Measurements from ENCODE around the gene LNP1. TPM values are rescaled to one million over a fixed set of nuclear protein-coding genes. Genes with fewer than 3 reads are reported as not detected.

LNP1 gene
- total and polyA plus RNA-seq, 2 donors (not counting 3 experiments of a cell fraction or from before 2014, with no cell fraction given), result 0.80 TPM

GRCh38 chr3:100456745-100457144 is 55.4 kb downstream of the LNP1 start:
- dilution Hi-C loops (cut with MboI; ENCODE audit: extremely low pct_ligation_motif_present, low sequenced_read_pairs), result no loop called here
- Histone ChIP-seq H3K9me1 (replicated peaks; ENCODE audit: control insufficient read depth, extremely low read depth, insufficient read depth, low read length) (no peaks in the 10 kb centered on the region), H3K27ac (ENCODE audit: insufficient read depth, low read depth, low read length) (no peak overlapping the region), H3K36me3 (ENCODE audit: control insufficient read depth in 2 of 2, extremely low read depth in 1 of 2, insufficient read depth in 2 of 2, low read length in 2 of 2) (no peaks in the 10 kb centered on the region), H3K79me2 (ENCODE audit: control insufficient read depth, insufficient read depth, low read length) (no peaks in the 10 kb centered on the region), H3K9me3 (replicated peaks; ENCODE audit: control insufficient read depth, insufficient read depth, low read length) (no peaks in the 10 kb centered on the region), H3K4me2 (ENCODE audit: insufficient read depth, low read length) (no peak overlapping the region), H3K4me1 (ENCODE audit: control insufficient read depth, extremely low read depth, insufficient read depth, low read length) (no peaks in the 10 kb centered on the region), H3K27me3 (ENCODE audit: control insufficient read depth in 2 of 2, insufficient read depth in 2 of 2, low read length in 2 of 2) (peaks cover 0 to 2% of the 10 kb centered on the region in 2 experiments), H3K4me3 (replicated peaks in 1 of 3; ENCODE audit: insufficient read depth in 1 of 3, low read depth in 1 of 3, low read length in 3 of 3) (no peak overlapping the region), H4K20me1 (replicated peaks; ENCODE audit: control insufficient read depth, extremely low read depth, insufficient read depth, low read length) (no peaks in the 10 kb centered on the region), H2AFZ (ENCODE audit: low read depth, low read length) (no peak overlapping the region), H3K9ac (replicated peaks; ENCODE audit: extremely low read depth, insufficient read depth, low read length) (no peak overlapping the region)
- BruUV-seq (replicated peaks), result no TSS peak
- POLR2A ChIA-PET, result no interaction called here
- intact Hi-C loops (cut with micrococcal nuclease), result no loop called here
- DNase-seq (ENCODE audit: low read depth, low spot score) (no peak), FAIRE-seq (no peak)
- no peak for TF ChIP-seq MAX (IDR thresholded peaks at IDR 0.05; ENCODE audit: insufficient read depth, insufficient read length)
- TF ChIP-seq CTCF (IDR thresholded peaks at IDR 0.05; ENCODE audit: extremely low read depth in 1 of 2, insufficient read depth in 1 of 2, low read depth in 1 of 2, low read length in 2 of 2), result no peak
- TF ChIP-seq EZH2 (IDR thresholded peaks at IDR 0.05; ENCODE audit: borderline replicate concordance, low read depth, low read length, severe bottlenecking), result no peak
- no peak for TF ChIP-seq FOS (IDR thresholded peaks at IDR 0.05; ENCODE audit: borderline replicate concordance, insufficient read depth, low read length)
- TF ChIP-seq JUN (IDR thresholded peaks at IDR 0.05; ENCODE audit: borderline replicate concordance, insufficient read depth, insufficient read length, low read depth), result no peak
- TF ChIP-seq GATA2 (IDR thresholded peaks at IDR 0.05; ENCODE audit: insufficient read depth, insufficient read length, low read depth, low read length), result no peak
- TF ChIP-seq POLR2AphosphoS5 (IDR thresholded peaks at IDR 0.05; ENCODE audit: insufficient read depth, low read depth, low read length), result no peak
- no peak for TF ChIP-seq POLR2A (IDR thresholded peaks at IDR 0.05; ENCODE audit: low read depth, low read length)
- TF ChIP-seq MYC (IDR thresholded peaks at IDR 0.05; ENCODE audit: low read depth, low read length), result no peak
- CTCF ChIA-PET, result interaction anchor here (1.0 to 1.2 kb wide), 3 partner anchors 8 to 31 kb away, joined by 3 read pairs; no protein-coding TSS in a partner anchor

Measured in endothelial cell of umbilical vein (primary cell).